Loucy (cell line): ENCODE data around the gene TOR4A.
"Not testable (repeated sequence)": the region's sequence is repeated elsewhere in the genome, so short reads cannot be mapped to it uniquely, and the experiment has no call there.

Experiments
- EZH2phosphoT487 ChIP-seq: fragments of 200-600 bp; IDR thresholded peaks from 2 replicates; pipeline ENCODE4 v1.6.1; 2018; ENCODE audit warnings: antibody characterized with exemption, mild to moderate bottlenecking, moderate library complexity, borderline replicate concordance
- TF ChIP-seq, protein P1 (sequence below): fragments of 200-600 bp; sonication (generic); conservative IDR thresholded peaks from 2 replicates; pipeline ENCODE4 v1.5.1; 2014; ENCODE audit warnings: mild to moderate bottlenecking, antibody characterized with exemption, low read length

GRCh38 chr9:137262173-137262908 is 15.2 kb upstream of the TOR4A start:
- TF ChIP-seq, protein P1, sequence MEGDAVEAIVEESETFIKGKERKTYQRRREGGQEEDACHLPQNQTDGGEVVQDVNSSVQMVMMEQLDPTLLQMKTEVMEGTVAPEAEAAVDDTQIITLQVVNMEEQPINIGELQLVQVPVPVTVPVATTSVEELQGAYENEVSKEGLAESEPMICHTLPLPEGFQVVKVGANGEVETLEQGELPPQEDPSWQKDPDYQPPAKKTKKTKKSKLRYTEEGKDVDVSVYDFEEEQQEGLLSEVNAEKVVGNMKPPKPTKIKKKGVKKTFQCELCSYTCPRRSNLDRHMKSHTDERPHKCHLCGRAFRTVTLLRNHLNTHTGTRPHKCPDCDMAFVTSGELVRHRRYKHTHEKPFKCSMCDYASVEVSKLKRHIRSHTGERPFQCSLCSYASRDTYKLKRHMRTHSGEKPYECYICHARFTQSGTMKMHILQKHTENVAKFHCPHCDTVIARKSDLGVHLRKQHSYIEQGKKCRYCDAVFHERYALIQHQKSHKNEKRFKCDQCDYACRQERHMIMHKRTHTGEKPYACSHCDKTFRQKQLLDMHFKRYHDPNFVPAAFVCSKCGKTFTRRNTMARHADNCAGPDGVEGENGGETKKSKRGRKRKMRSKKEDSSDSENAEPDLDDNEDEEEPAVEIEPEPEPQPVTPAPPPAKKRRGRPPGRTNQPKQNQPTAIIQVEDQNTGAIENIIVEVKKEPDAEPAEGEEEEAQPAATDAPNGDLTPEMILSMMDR: peak; percentile 40
- not testable (repeated sequence) for TF ChIP-seq EZH2phosphoT487
